SW480 (cell line): ENCODE measurements around the gene CCR5.

Experiments
- DNase-seq: peaks from one replicate; pipeline ENCODE4 v3.0.0-alpha.2; 2016; ENCODE audit warnings: low spot score

Gene CCR5

DNA sequence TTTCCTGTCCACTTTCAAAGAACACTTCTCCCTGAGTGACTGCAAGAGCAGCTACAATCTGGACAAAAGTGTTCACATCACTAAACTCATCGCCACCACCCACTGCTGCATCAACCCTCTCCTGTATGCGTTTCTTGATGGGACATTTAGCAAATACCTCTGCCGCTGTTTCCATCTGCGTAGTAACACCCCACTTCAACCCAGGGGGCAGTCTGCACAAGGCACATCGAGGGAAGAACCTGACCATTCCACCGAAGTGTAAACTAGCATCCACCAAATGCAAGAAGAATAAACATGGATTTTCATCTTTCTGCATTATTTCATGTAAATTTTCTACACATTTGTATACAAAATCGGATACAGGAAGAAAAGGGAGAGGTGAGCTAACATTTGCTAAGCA is 38.1 kb downstream of the CCR5 start:
- no peak for DNase-seq

DNA sequence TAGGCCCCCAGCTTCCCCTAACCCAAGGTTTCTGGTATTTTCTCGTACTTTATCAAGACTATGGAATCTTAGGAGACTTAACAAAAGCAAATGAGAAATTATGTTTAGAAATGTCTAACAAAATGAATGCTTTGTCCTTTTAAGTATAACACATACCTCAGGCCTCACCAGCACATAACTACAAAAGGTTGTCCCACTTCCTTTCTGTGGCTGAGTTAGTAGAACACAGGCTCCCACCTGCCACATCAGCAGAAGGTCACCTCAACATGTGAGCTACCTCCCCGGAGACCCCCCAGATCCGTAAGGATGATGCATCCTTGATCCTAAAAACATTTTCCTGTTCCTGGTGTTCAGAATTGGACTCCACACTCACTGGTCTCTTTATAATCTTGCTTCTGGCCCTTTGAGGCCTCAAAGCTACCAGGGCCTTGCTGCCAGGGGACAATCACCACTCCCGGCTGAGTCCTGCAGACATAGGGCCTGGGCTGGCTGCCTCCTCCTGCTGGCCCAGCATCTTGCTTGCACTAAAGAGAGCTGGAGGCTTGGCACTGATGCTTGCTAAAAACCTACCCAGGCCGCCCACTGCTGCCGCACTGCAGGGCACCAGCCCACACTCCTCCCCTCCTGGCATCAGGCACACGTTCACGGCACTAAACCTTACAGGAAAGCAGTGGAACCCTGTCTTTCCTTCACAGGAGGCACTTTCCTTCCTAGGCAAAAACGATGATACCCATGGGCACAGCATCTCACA is 39.2 kb downstream of the CCR5 start:
- DNase-seq: no peak

DNA sequence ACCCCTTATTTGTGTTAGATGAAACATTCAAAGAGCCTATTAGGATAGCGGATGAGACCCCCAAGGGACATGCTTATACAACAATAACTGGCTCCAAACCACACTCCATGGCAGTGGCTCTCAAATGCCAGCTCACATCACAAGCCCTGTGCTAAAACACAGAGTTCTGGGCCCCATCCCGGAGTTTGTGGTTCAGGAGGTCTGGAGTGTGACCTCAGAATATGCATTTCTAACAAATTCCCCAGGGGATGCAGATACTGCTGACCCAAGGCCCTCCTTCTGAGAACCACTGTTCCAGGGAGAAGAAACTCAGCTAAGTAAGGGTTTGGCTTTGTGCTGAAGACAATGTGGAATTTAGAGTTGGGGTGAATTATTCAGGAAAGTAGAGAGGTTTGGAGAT is 39.9 kb downstream of the CCR5 start:
- no peak for DNase-seq

DNA sequence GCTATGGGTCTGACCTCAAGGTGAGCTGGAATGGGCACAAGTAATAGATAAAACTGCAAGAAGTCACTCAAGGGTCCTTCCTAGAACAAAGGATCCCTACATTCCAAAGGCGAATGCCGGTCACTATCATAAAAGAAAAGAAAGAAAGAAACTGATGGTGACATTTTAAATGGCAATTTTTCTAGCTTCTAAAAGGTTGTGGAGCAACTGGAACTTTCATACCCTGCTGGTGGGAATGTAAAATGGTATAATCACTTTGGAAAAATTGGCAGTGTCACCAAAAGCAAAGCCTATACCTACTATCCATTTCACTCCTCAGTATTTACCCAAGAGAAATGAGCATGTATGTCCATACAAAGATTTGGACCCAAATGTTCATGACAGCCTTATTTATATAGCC is 40.5 kb downstream of the CCR5 start:
- no peak for DNase-seq

DNA sequence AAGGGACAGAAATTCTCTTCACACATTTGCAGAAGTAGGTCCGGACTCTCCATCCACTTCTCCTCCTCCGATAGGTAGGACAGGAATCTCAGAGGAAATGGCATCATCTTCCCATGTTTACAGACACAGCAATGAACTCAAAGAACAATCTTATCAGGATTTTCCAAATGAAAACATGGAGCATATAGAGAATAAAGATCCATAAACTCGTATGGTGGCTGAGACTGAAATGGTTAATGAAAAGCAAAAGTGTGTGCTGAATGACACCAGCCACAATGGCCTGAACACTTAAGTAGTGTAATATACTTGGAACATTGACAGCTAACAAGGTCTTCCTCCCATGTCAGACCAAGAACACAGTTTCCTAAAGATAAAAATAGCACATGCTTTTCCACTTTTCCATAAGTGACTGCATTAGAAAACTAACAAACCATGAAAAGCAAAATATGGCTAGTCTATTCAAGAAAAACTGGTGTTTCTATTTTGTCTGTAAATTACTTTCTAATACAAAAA is 42.1 kb downstream of the CCR5 start:
- no peak for DNase-seq

DNA sequence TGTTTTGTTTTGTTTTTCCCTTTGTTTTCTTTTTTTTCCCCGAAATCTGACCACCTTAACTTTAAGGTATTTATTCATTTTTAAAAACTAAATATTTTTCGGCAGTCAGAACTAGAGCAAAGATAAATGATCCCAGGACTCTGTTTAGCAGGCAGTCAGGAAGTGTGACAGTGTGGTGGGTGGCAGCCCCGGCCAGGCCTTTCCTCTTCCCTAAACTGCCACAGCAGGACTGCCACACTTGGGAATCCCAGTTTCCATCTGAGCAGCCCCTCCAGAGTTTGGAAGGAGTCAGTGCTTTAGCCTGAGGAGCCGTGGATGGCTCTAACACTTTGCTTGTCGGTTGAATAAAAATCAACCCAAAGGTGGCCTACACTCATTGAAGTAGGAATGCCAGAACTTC is 43.2 kb downstream of the CCR5 start:
- DNase-seq: no peak

DNA sequence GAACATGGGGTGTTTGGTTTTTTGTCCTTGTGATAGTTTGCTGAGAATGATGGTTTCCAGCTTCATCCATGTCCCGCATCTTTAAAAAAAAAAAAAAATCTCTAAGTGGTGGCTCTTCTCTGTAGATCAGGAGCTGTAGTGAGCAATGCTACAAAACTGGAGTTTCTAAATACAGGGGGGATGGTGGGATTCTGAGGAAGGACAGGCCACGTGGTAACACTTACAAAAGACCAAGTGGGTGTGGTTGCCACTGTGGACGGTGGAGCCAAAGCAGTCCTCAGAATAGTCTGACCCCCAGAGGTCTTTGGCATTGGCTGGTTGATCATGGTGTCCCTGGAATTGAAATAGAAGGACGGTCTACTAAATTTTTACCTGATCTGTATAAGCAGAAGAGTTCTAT is 44.0 kb downstream of the CCR5 start:
- DNase-seq: no peak

DNA sequence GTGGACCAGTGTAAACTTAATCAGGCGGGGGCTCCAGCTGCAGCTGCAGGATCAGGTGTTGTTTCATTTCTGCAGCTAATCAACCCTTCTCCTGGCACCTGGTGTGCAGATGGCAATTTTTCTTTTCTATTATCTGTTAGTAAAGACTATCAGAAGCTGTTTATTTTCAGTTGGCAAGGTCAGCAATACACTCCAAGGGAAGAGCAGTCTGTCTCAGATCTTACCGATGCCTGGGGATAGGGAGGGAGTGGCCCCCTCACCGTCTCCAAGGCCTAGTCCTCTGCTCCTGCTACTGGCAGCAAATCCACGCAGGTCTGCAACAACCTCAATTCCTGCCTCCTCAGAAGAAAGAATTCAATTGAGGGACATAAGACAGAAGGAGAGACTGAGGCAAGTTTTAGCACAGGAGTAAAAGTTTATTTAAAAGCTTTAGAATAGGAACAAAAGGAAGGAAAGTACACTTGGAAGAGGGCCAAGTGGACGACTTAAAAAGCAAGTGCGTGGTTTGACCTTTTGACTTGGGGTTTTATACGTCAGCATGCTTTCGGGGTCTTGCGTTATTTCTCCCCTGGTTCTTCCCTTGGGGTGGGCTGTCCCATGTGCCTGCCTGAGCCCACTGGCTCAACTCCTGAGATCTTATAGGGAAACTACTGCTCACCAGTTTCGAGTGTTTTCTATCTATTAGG is 45.5 kb downstream of the CCR5 start:
- DNase-seq: no peak

DNA sequence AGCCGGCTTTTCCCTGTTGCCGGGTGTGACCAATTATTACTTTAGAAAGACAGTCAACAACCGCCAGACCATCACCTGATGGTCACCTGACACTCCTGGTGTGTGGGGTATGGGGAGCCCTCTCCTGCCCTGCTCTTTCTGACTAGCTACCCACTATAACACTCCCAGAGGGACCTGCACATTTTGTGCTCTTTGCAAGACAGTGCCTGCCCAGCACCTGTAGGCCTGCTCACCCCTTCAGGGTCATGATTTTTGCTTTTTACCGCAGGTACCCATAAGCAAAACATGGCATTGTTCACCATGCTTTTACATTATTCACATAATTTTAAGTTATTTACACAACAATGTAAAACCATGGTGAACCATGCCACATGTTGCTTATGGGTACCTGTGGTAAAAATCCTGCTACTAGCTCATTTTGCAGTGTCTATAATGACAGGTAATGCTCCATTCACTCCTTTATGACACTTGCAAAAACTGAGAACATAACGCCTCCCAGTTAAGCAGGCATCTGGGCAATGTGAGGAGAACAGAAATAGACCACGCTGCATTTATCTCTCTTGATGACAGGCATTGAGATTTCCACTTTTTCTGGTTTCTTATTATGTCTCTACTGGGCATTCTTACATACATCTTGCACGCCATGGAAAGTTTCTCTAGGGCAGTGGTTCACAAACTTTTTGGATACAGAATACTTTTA is 46.2 kb downstream of the CCR5 start:
- DNase-seq: no peak

DNA sequence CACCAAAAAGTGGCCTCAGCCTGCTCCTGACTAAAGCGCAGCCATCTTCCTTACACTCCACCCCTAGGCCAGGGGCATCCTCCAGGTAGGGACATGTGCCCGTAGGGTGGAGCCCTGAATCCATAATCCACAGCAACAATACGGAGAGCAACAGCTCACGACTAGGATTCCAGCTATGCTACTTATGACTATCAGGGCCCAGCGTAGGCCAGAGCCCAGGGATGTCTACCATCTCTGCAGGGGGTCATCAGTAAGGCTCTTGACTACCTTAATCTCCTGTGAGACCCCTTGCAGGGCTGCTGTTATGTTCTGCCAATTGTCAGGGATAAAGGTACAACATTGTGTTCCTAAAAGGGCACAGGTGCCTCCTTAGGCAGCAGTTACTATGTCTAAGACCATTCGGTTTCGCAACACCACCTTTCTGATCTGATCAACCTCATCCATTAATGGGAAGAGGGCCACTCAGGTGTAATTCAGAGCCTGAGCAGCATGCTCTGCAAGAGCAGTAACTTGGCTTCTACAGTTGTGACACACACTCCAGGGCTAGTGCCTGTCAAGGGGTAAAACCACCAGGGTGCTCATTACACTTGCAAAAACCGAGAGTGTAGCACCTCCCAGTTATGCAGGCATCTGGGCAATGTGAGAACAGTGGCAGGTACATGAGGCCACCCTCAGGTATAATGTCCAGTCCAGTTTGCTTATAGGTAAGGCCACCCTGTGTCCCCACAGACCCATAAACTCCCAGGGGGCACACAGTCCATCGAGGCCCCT is 47.3 kb downstream of the CCR5 start:
- DNase-seq: no peak

DNA sequence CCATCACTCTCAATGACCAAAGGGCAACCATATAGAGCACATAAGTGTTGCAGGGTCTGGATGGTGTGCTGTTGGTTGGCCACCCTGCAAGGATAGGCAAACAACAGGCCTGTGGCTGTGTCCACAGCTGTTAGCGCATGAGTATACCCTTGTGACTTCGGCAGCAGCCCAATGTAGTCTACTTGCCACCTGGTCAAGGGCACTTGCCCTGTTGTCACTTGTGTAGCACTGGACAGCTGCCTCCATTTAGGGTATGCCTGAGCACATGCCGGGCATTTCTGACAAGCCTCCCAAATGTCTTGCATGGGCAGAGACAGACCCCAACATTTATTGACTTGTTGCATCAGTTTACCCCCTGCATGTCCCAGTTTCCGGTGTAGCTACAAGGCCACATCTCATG is 49.1 kb downstream of the CCR5 start:
- no peak for DNase-seq

DNA sequence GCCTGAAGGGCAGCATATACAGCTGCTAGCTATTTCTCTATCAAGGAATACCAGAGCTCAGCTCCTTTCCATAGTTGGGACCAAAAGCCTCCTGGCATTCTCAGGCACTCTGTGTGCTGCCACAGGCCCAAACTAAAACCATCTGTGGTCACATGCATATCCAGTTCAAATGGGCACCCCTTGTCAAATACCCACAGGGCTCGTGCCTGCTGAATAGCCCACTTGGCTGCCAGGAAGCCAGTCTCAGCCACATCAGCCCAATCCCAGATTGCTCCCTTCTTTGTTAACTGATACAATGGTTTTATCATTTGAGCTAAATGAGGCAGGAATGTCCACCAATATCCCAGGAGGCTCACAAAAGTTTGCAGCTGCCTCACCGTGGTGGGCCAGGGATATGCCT is 50.2 kb downstream of the CCR5 start:
- no peak for DNase-seq

DNA sequence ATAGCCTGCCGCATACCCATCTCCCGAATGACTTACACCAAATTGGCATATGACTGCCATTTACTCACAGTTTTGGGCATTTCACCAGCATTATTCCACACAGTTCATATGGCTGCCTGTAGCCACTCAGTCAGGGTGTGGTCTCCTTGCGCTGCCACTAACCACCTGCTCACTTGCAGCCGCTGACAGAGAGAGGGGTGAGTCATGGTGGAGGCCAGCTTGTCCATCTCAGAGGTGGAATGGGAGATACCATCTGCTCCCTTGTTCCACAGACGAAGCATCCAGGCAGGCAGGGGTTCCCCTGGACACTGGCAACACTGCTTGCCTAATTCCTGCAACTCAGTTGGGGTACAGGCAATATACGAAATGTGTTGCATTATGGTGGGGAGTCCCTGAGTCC is 51.9 kb downstream of the CCR5 start:
- DNase-seq: peak; percentile 88

DNA sequence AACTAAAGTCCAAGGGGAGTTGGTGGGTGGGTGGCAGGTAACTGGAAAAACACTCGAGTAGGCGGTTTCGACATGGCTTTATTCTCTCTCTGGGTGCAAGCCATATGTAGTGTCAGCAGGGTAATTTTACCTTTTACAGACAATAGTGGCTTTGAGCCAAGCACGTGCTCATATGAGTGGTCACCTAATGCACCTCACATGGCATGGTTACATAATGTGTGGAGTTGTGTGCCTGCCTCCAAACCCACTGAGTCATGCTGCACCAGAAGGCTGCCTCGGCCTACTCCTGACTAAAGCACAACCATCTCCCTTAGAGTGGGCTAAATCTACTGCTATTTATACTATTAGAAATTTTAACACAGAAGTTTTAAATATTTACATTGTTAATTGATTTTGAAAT is 52.8 kb downstream of the CCR5 start:
- peak; percentile 48 for DNase-seq
